Endometrial microvascular endothelial cells (primary cell): Measurements from ENCODE around the gene LPP. TPM values are rescaled to one million over a fixed set of nuclear protein-coding genes. Genes with fewer than 3 reads are reported as not detected.

Experiments
- in situ Hi-C: cut with HindIII; loops from 2 replicates; pipeline ENCODE4 v1.10.0; 2017; ENCODE audit warnings: low sequenced_read_pairs, low pct_unique_long_range_greater_than_20kb; ENCODE audit errors: inconsistent ontology term
- total RNA-seq: library from RNA; depleted of rRNA; stranded (reverse); fragments of >200 nt; gene quantifications from one replicate; pipeline ENCODE4 v1.2.3, GENCODE V29; 2015; ENCODE audit errors: inconsistent ontology term

LPP gene
- total RNA-seq, 1 donor from 2014 or later, result 43.2 TPM

DNA sequence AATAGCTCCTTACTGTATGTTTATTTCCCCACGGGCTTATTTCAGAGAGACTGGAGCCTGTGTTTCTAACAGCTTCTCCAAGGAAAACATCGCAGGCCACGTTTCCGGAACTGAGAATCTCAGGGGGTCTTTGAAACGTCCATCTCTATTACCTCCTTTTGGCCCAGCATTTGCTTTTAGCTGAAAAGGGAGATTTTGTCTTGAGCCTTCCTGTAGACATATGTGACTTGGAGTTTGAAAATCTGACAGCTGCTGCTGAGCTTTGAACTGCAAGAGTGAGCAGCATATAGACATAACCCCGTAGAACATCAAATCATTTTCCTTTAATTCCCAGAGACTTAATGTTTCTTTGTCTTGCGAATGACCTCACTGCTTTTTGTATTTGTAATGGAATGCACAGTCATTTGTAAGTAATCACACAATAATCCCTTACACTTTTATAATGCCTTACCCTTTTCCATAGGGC is 54.6 kb downstream of the LPP start:
- in situ Hi-C loops, result no loop called here

DNA sequence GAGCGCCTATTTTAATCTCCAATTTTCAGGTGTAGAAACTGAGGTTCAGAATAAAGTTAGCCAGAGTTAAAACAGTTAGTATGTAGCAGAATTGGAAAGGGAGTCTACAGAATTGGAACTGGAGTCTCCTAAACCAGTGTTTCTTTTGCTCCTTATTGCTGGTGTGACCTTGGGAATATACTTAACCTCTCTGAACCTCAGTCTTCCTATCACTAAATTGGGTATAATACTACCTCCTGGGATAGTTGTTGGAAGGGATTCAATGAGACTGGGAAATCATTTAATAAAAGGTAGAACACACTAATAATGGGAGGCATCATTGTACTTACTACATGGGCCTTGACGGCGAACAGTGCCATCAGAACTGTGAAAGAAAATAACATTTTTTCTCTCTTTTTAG is 55.1 kb downstream of the LPP start:
- in situ Hi-C loops, result no loop called here

DNA sequence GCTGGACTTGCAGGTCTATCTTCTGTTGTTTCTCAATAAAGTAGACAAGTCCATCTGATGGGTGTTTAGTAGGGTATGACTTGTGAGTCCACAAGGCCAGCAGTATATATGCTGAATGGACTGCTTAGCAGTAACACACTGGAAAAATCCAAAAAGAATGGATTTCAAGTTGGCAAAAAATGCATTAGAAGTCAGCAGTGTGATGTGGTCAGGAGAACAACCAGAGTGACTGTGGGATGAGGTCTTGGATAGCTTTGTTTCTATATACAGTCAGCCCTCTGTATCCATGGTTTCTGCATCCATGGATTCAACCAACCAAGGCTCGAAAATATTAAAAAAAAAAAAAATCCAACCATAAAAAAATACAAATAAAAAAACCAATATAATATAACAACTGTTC is 55.8 kb downstream of the LPP start:
- in situ Hi-C loops, result no loop called here

DNA sequence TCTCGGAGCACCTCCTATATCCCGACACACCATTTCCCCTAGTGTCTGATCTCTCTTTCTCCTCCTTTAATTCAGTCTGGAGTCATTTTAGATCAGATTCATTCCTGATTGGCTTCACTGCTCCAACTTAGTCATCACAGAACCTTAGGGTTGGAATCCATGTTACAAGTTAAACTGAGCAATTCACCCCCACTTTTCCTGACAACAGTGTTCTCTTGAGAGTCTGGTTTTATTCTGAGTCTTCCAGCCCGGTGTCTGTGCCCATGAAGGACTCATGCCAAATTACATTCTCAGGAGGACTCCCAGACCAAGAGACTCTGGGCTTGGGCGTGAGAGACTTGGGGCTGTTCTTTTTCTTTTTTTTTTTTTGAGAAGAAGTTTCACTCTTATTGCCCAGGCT is 57.5 kb downstream of the LPP start:
- in situ Hi-C loops, result no loop called here

DNA sequence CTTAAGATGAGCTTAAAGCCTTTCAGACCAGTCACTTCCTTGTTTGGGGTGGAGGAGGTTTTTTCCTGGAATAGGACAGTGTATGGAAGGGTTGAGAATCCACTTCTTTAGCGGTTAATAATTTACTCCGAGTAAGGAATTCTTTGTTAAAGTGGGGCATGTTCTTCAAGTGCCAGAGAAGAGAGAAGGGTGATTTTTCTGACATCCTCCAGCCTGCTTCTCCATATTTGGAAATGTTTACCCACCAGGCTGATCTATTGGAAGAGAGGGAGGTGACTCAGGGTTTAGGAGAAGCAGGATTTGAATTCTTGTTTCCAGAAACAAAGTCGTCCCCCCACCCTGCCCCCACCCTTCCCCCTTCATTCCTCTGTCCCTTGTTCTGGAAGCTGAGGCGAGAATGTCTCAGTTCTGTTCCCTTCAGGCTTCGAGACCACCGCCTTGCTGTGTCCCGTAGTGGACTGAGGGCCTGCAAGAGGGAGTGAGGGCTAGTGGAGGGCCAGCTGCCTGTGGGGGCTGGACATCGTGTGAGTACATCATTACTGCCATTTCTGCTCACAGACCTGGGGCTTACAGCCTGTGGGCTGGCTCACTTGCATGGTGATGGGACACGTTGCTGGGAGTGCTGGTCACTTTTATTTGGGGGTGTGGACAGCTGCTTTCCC is 58.5 kb downstream of the LPP start:
- in situ Hi-C loops, result no loop called here

DNA sequence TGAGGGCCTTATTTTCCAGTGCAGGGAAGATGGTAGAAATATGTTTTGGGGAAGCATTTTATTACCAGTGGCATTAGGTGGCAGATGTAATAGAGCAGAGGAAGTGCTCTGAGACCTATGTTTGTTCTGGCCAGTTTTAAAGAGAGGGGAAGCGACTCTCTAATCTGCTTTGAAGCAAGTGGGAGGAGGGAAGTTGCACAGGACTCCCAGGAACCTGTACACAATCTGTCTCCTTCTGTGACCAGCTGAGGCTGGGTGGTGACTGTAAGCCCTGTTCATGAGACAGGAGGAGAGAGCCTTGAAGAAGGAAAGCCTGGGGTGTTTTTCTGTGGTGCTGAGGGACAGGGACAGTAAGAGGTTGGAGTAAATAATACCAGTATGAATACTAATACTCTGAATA is 60.5 kb downstream of the LPP start:
- in situ Hi-C loops, result no loop called here

DNA sequence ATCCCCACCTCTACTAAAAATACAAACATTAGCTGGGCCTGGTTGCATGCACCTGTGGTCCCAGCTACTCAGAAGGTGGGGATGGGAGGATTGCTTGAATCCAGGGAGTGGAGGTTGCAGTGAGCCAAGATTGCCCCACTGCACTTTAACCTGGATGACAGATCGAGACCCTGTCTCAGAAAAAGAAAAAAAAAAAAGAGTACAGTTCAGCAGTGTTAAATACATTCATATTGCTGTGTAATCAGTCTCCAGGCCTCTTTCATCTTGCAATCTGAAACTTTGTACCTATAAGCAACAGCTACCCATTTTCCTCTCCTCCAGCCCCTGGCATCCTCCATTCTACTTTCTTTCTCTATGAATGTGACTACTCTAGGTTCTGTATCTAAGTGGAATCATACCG is 61.2 kb downstream of the LPP start:
- in situ Hi-C loops, result no loop called here

DNA sequence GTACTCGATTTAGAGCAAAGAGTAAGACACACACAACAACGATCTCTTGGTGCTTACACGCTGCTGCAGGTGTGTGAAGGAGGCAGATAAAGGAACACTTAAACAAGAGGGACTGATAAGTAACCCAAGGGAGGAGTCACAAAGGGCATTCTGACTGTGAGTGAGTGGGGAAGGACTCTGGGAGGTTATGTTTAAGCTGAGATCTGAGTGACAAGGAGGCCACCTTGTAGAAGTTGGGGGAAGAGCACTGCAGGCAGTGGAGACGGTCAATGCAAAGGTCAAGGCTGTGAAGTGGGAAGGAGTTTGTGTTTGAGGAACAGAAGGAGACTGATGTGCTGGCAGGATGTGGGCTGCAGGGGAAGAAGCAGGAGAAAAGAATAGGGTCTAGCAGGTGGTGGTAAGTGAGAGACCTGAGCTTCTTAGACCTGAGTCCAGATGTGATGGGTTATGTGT is 63.1 kb downstream of the LPP start:
- in situ Hi-C loops, result no loop called here

DNA sequence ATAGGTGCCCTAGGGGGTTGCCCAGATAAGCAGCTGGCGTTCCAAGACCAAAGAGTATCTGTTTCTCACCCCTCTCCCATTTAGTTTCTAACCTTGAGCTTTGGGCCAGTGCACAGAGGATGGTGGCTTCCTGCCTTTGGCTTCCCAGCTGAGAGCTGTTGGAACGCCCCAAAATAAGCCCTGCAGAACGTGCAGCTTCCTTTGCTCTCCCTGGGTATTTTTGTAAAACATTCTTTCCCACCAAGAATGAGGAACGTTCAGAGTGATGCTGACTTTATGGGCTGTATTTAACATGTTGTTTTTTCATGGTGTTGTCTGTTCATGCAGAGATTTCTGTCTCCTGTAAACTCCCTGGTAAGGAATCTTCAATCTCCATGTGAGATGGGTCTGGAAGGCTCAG is 63.8 kb downstream of the LPP start:
- in situ Hi-C loops, result no loop called here

DNA sequence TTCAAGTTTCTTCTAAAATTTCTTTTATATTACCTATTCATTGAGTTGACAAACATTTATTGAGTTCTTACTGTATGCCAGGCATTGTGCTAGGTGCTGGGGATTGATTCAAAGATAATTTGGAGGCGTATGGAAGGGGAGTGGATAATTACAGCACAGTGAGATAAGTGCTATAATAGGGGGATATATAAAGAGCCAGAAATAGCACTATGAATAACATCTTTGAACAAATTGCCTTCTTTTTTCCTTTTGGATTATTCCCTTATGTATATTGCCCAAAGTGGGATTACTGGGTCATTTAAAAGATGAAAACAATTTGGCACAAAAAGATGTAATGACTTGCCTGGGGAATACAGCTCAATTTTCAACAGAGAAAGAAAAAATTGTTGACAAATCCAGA is 64.6 kb downstream of the LPP start:
- in situ Hi-C loops, result no loop called here

DNA sequence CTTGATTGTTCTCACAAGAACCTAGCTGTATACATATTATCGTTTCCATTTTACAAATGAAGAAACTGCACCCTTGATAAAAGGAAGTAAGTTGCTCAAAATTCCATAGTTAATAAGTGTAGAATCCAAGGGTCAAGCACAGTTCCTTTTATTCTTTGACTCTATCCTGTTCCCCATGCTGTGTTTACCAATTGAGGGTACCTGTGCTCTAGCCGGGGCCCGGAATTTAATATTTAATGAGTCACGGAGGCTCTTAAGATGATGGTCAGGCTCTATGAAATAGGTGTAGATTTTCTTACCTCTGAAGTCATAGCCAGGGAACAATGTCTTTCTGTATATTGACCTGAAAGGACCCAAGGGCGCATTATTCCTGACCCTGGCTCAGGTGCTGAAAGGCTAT is 65.2 kb downstream of the LPP start:
- in situ Hi-C loops, result no loop called here

DNA sequence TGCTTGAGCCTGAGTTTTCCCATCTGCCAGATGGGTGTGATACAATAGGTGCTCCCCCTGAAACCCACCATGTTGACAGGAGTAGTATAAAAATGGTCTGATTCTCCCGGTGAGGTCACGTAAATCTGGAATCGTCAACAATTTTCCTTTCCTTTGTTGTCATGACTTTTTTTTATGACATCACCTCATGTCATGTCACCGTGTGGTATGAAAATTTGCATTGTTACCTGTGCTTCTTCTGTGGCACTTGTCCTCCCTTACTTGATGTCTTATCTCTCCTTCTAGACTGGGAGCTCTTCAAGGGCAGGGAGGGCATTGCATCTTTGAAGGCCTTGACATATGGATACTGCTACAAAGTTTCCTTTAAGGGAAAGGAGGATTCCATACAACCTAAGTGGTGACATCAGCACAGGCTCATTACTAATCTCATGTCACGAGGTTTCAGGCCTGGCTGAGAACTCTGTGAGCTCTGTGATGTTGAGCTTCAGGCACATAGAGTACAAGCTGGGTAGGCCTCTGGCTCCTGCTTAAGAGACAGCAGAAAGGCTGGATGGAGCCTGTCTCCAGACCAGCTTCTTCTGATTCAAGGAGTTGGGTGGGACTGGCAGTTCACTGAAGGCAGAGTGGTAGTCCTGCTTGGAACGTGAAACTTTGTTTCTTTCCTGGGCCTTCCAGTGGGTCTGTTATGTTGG is 66.3 kb downstream of the LPP start:
- in situ Hi-C loops, result no loop called here

DNA sequence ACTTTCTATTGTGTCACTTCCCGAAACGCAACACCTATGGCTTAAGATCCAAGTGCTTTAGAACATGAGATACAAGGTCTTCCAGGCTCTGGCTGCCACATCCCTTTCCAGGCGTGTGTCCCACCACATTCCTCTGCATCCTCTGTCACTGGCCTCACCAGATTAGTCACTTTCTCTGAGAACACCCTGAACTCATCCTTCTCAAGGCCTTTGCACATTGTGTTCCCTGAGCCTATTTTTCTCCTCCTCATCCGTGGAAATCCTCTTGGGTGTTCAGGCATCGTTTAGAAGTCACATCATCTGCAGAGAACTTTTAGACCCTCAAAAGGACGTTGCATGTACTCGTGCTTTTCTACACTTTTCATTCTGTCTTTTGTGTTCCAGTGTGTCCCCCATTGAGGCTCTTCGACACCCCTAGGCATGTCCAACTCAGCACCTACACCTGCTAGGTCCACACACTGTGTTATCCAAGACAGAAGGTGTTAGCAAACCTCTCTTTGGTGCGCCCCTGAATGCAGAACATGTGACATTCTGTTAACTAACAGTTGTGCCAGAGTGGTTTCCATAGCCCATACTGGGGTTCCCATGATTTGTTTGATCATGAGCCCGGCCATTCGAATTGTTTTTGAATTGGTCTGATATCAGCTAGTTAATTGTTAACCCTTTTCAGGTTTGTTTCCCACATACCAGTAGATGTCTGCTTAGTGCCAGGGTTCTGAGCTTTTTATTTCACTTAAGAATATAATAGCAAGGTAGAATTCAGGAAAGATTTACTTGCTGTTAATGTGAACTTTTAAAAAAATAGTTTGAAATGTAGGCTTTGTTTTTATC is 67.2 kb downstream of the LPP start:
- in situ Hi-C loops, result no loop called here

DNA sequence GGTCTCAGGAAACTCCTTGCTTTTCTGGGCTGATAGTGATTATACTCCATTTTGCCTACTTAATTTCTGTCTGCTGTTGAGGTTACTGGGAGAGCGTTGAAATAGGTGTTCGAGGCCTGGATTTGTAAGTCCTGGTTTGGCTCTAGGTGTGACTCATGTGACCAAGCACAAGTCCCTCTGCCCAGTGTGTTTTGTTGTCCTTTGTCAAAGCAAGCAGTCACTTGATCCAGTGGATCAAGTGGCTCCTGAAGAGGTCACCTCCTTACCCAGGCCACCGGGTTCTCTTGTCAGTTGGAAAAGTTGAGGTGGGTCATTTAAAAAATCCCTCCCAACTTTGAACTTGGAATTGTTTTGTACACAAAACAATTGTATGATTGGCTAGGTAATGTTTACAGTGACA is 70.0 kb downstream of the LPP start:
- in situ Hi-C loops, result no loop called here

DNA sequence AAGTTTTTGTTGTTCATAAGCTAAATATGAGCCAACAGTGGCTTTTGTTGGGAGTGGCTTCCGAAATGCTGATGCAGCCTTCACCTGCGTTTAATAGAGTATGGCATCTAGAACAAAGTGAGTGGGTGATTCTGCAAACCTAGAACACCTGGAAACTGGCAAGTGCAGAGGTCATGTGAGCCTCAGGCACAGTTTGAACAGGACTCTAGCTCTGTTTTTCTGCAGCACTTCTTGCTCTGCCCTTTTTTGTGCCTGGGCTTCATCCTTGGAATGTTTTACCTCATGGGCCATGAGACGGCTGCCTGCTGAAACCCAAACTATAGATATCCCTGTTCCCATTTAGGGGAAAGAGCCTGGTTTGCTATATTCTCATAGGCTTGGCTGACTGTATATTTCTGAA is 73.5 kb downstream of the LPP start:
- in situ Hi-C loops, result loop anchor here (25.0 kb wide), 1 partner anchor 490 kb away; the partner anchor contains the start of gene BCL6

DNA sequence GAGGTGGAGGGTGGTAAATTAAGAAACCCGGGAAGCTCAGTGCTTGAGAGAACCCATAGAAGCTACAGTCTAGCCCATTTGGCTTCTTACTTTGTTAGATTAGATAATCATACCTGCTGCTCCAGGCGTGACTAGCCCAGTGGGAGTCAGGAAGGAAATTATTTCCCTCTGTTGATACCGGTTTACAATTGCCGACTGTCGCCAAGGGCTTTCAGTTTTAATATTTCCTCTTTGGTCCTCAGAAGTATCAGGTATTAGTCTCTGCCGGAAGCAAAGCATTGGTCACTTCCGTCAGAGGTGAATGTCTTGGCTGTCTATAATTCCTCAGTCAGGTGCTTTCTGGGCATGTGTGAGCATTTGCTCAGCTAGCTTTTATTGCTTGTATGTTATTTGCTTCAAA is 75.2 kb downstream of the LPP start:
- in situ Hi-C loops, result loop anchor here (25.0 kb wide), 1 partner anchor 492 kb away; the partner anchor contains the start of gene BCL6

DNA sequence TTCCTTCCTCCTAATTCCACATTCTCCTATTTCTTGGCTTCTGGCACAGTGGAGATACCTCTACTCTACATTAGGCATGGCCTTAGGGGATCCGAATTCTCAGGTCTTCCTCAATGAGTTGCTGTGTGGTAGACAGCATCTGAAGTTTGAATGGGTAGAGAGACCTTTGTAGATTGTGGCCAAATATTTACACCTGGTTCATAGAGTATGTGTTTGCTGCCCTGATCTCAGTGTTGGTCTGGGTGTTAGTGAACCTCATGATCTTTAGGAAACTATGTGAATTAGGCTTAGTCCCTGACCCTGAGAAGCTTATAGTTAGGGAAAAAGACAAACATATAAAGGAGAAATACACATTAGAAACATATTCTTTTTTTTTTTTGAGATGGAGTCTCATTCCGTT is 75.8 kb downstream of the LPP start:
- in situ Hi-C loops, result loop anchor here (25.0 kb wide), 1 partner anchor 492 kb away; the partner anchor contains the start of gene BCL6

DNA sequence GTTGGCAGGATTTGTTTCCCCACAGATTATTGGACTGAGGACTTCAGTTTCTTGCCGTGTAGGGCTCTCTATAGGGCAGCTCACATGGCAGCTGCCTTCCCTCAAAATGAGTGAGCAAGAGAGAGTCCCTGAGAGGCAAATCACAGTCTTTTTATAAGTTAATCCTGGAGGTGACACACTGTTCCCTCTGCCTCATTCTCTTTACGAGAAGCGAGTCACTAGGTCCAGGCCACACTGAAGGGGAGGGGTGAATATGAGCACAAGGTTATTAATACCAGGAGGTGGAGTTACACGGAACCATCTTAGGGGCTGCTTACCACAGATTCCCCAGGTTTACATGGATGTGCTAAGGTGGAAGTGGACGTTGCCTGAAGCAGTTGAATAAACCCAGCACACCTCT is 77.0 kb downstream of the LPP start:
- in situ Hi-C loops, result loop anchor here (25.0 kb wide), 1 partner anchor 494 kb away; the partner anchor contains the start of gene BCL6

DNA sequence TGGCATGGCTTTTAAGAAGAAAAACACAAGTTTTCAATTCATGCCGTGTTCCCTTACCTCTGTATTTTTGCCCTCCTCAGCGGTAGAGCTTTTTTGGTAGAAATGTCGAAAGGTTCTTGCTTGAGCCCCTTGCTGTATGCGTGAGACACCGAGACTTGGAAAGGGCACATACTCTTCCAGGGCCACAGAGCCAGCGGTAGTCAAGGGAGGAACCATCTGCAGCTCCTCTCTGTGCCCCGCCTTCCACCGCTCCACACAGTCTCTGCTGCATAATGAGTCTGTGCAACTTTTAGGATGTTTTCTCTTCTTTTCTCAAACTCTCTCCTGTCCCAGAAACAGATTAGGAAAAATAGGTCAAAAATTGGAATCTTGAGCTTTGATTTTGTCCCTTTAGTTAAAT is 77.5 kb downstream of the LPP start:
- in situ Hi-C loops, result loop anchor here (25.0 kb wide), 1 partner anchor 494 kb away; the partner anchor contains the start of gene BCL6
